Measurements from ENCODE around the gene SCGB1D2. TPM values are rescaled to one million over a fixed set of nuclear protein-coding genes. Genes with fewer than 3 reads are reported as not detected.

Gene SCGB1D2
- total and polyA plus RNA-seq, 9 of the 15 experiments (the other 6 are each of a cell fraction or from before 2014, with no cell fraction given), result not detected

DNA sequence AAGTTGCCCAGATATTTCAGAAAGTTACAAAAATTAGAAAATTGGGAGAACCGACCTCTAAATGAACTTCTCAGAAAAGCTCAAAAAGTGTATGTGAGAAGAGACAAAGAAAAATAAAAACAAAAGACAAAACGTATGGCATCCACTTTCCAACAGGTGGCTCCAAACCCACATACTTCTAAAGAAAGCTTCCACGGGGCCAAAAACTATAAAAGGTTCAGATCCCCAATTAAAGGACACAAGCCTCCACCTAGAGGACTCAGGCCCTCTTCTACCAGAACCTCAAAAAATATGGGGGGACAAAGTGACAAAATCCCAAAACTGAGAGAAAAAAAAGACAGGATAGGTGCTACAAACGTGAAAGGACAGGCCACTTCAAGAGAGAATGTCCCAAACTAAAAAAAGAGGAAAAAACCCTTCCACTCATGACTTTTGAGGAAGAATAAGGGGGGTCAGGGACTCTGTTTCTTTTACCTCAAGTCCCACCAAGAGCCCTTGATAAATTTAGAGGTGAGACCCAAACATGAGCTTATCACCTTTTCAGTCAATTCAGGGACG lies 24.8 kb upstream of the SCGB1D2 start:
- ChIA-PET POLR2A (interaction anchor here (0.7 to 1.0 kb wide), 4 partner anchors 45 to 158 kb away, joined by 3 read pairs; no protein-coding TSS in a partner anchor), CTCF (ENCODE audit: low intra/inter-chr PET ratio) (interaction anchor here (0.7 to 2.3 kb wide), 5 partner anchors 105 to 1419 kb away, joined by 3 to 9 read pairs (median 4); no protein-coding TSS in a partner anchor)
- Histone ChIP-seq H3K79me2 (ENCODE audit: control insufficient read depth, insufficient read depth, low read length) (no peaks in the 10 kb centered on the region), H3K9me3 (replicated peaks; ENCODE audit: control insufficient read depth, insufficient read depth, low read depth, low read length) (no peaks in the 10 kb centered on the region; the same call in 1 of the 2 replicates), H3K27me3 (ENCODE audit: control insufficient read depth in 2 of 2, insufficient read depth in 2 of 2, low read length in 2 of 2) (peaks cover 7 to 14% of the 10 kb centered on the region in 2 experiments; a peak in 3 of 5 replicates), H4K20me1 (replicated peaks; ENCODE audit: control insufficient read depth, insufficient read depth, low read length) (no peaks in the 10 kb centered on the region), H3K27ac (ENCODE audit: extremely low read depth, low read depth, low read length) (no peak overlapping the region), H3K9ac (ENCODE audit: insufficient read depth in 1 of 2, low read depth in 2 of 2, low read length in 2 of 2) (no peak overlapping the region), H3K4me3 (no peak overlapping the region), H3K4me1 (replicated peaks in 1 of 2; ENCODE audit: control insufficient read depth in 2 of 2, insufficient read depth in 2 of 2, low read length in 2 of 2) (no peaks in the 10 kb centered on the region), H3K36me3 (ENCODE audit: control insufficient read depth, insufficient read depth, low read length) (no peaks in the 10 kb centered on the region), H3K9me1 (ENCODE audit: control insufficient read depth, insufficient read depth, low read length) (no peaks in the 10 kb centered on the region), H3K4me2 (ENCODE audit: insufficient read depth, low read length) (no peak overlapping the region), H2AFZ (ENCODE audit: low read depth, low read length) (no peak overlapping the region)
- in situ Hi-C loops (cut with MboI) (loop anchor here (10.0 kb wide), 1 partner anchor 98 kb away; no protein-coding TSS in a partner anchor), intact Hi-C loops (cut with micrococcal nuclease) (loop anchor here (2.0 to 5.0 kb wide), 3 partner anchors 95 to 160 kb away; no protein-coding TSS in a partner anchor)
- 0% methylated on average over 5 of the region's 5 CpGs for WGBS (ENCODE audit: insufficient coverage, low coverage, missing lambda C conversion rate)
- BruUV-seq (replicated peaks), result no TSS peak
- DNase-seq (ENCODE audit: extremely low read depth in 1 of 4, low spot score in 3 of 4), result peak in 2 of 4 experiments; percentile 22 to 40
- peak; percentile 56; the same call in 2 of the 3 replicates for ATAC-seq
- peak; percentile 46 for FAIRE-seq
- TF ChIP-seq, protein P1, sequence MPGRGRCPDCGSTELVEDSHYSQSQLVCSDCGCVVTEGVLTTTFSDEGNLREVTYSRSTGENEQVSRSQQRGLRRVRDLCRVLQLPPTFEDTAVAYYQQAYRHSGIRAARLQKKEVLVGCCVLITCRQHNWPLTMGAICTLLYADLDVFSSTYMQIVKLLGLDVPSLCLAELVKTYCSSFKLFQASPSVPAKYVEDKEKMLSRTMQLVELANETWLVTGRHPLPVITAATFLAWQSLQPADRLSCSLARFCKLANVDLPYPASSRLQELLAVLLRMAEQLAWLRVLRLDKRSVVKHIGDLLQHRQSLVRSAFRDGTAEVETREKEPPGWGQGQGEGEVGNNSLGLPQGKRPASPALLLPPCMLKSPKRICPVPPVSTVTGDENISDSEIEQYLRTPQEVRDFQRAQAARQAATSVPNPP (IDR thresholded peaks at IDR 0.05; ENCODE audit: borderline replicate concordance, insufficient read depth, insufficient read length), result no peak
- TF ChIP-seq ZNF507 (tag; conservative IDR thresholded peaks at IDR 0.05) (peak; percentile 99), SMARCB1 (IDR thresholded peaks at IDR 0.05; ENCODE audit: insufficient read length, low read depth) (no peak), HLTF (IDR thresholded peaks at IDR 0.05) (no peak), ZNF589 (CRISPR knock-in tag; IDR thresholded peaks at IDR 0.05; ENCODE audit: low read depth) (no peak), MAZ (CRISPR knock-in tag; conservative IDR thresholded peaks at IDR 0.05 in 1 of 2, IDR thresholded peaks at IDR 0.05 in 1 of 2) (0 out of 4 replicates have a peak, but pooled peaks of 1 of the 2 experiments have one; percentile 15), CBFA2T2 (conservative IDR thresholded peaks at IDR 0.05) (no peak), POLR2H (tag; IDR thresholded peaks at IDR 0.05; ENCODE audit: low read depth) (no peak)
- TF ChIP-seq, protein P2, sequence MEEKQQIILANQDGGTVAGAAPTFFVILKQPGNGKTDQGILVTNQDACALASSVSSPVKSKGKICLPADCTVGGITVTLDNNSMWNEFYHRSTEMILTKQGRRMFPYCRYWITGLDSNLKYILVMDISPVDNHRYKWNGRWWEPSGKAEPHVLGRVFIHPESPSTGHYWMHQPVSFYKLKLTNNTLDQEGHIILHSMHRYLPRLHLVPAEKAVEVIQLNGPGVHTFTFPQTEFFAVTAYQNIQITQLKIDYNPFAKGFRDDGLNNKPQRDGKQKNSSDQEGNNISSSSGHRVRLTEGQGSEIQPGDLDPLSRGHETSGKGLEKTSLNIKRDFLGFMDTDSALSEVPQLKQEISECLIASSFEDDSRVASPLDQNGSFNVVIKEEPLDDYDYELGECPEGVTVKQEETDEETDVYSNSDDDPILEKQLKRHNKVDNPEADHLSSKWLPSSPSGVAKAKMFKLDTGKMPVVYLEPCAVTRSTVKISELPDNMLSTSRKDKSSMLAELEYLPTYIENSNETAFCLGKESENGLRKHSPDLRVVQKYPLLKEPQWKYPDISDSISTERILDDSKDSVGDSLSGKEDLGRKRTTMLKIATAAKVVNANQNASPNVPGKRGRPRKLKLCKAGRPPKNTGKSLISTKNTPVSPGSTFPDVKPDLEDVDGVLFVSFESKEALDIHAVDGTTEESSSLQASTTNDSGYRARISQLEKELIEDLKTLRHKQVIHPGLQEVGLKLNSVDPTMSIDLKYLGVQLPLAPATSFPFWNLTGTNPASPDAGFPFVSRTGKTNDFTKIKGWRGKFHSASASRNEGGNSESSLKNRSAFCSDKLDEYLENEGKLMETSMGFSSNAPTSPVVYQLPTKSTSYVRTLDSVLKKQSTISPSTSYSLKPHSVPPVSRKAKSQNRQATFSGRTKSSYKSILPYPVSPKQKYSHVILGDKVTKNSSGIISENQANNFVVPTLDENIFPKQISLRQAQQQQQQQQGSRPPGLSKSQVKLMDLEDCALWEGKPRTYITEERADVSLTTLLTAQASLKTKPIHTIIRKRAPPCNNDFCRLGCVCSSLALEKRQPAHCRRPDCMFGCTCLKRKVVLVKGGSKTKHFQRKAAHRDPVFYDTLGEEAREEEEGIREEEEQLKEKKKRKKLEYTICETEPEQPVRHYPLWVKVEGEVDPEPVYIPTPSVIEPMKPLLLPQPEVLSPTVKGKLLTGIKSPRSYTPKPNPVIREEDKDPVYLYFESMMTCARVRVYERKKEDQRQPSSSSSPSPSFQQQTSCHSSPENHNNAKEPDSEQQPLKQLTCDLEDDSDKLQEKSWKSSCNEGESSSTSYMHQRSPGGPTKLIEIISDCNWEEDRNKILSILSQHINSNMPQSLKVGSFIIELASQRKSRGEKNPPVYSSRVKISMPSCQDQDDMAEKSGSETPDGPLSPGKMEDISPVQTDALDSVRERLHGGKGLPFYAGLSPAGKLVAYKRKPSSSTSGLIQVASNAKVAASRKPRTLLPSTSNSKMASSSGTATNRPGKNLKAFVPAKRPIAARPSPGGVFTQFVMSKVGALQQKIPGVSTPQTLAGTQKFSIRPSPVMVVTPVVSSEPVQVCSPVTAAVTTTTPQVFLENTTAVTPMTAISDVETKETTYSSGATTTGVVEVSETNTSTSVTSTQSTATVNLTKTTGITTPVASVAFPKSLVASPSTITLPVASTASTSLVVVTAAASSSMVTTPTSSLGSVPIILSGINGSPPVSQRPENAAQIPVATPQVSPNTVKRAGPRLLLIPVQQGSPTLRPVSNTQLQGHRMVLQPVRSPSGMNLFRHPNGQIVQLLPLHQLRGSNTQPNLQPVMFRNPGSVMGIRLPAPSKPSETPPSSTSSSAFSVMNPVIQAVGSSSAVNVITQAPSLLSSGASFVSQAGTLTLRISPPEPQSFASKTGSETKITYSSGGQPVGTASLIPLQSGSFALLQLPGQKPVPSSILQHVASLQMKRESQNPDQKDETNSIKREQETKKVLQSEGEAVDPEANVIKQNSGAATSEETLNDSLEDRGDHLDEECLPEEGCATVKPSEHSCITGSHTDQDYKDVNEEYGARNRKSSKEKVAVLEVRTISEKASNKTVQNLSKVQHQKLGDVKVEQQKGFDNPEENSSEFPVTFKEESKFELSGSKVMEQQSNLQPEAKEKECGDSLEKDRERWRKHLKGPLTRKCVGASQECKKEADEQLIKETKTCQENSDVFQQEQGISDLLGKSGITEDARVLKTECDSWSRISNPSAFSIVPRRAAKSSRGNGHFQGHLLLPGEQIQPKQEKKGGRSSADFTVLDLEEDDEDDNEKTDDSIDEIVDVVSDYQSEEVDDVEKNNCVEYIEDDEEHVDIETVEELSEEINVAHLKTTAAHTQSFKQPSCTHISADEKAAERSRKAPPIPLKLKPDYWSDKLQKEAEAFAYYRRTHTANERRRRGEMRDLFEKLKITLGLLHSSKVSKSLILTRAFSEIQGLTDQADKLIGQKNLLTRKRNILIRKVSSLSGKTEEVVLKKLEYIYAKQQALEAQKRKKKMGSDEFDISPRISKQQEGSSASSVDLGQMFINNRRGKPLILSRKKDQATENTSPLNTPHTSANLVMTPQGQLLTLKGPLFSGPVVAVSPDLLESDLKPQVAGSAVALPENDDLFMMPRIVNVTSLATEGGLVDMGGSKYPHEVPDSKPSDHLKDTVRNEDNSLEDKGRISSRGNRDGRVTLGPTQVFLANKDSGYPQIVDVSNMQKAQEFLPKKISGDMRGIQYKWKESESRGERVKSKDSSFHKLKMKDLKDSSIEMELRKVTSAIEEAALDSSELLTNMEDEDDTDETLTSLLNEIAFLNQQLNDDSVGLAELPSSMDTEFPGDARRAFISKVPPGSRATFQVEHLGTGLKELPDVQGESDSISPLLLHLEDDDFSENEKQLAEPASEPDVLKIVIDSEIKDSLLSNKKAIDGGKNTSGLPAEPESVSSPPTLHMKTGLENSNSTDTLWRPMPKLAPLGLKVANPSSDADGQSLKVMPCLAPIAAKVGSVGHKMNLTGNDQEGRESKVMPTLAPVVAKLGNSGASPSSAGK (IDR thresholded peaks at IDR 0.05), result no peak

Measured in K562 (cell line).